Stimulated activated CD4-positive, alpha-beta T cell treated with anti-CD3 and anti-CD28 coated beads, Interleukin-12 subunit alpha, Interleukin-12 subunit beta, amount 100 ng/mL, for 48 hours (primary cell): Measurements from ENCODE around the gene MAP3K20.
"Not testable (repeated sequence)": the region's sequence is repeated elsewhere in the genome, so short reads cannot be mapped to it uniquely, and the experiment has no call there.

Source experiments
- DNase-seq, 3 donors: peaks; one replicate each; pipeline ENCODE4 v3.0.0-alpha.2; 2020; ENCODE audit warnings: low read depth in 2 of 3, low spot score in 1 of 3

The MAP3K20 gene

GRCh38 chr2:173119069-173119807 lies 43.6 kb downstream of the MAP3K20 start:
- DNase-seq = no peak

DNA sequence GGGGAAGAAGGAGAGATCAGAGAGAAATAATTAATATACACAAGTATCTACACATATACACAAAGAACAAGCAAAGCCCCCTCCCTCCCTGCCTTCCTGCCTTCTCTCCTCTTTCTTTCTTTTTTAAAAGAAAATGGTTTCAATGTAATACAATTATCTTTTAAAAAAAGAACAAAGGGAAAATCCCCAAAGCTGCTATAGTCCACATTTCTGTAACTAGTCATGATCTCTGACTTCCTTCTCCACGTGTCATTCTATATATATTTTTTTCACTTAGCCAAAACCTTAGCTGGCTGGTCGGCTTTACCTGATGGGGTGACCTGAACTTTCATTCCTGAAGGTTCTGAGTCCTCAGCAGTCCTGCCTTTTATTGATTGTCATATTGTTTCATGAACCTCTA lies 44.3 kb downstream of the MAP3K20 start:
- DNase-seq = no peak

DNA sequence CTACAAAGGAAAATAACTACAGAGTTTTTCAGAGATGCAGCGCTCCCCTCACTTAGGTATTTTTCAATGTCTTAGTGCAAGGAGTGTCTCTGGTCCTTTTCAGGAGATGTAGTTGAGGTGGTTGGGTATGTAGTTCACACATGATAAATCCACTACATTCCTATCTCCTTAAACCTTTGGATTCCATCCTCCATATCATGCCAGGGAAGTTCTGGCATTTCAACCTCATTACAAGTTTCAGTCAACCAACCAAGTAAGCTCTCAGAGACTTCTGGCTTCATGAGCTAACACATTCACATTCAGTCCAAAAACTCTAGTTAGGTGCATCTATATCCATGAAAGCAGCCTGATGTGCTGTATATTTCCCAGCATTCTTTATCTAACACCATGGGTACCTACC lies 47.3 kb downstream of the MAP3K20 start:
- DNase-seq = no peak

DNA sequence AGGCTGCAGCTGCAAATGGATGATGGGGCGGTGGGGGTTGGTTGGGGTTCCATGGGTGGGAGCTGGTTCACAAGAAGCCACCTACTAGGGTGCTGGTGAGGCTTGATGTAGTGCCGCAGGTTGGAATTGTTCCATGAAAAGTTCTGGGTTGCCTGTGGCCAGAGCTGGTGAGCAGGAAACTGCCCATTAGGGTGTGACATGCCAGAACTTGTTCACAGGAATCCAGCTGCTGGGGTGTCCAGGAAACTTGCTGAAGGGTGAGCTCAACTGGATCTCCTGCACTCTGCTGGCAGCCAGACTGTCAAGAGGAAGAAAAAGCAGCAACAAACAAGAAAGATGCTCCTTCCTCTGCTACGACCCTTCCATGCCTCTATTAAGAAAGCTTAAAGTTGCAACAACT lies 48.8 kb downstream of the MAP3K20 start:
- DNase-seq = no peak

- no peak for DNase-seq
Observed at GRCh38 chr2:173126819-173127218, 51.2 kb downstream of the MAP3K20 start.

DNA sequence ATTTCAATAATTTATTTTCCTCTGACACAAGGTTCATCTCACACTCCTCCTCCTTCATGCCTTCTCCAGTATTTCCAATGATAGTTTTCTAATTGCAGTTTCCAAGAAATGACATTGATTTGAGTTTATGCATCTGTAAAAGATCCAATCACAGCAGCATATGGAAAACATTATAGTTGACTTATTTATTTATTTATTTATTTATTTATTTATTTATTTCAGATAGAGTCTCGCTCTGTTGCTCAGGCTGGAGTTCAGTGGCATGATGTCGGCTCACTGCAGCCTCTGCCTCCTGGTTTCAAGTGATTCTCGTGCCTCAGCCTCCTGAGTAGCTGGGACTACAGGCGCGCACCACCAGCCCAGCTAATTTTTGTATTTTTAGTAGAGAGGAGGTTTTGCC lies 52.5 kb downstream of the MAP3K20 start:
- DNase-seq = not testable (repeated sequence)

- DNase-seq = no peak
Observed at GRCh38 chr2:173130496-173131465, 55.1 kb downstream of the MAP3K20 start.

- DNase-seq = no peak
Observed at GRCh38 chr2:173132531-173132930, 56.9 kb downstream of the MAP3K20 start.

DNA sequence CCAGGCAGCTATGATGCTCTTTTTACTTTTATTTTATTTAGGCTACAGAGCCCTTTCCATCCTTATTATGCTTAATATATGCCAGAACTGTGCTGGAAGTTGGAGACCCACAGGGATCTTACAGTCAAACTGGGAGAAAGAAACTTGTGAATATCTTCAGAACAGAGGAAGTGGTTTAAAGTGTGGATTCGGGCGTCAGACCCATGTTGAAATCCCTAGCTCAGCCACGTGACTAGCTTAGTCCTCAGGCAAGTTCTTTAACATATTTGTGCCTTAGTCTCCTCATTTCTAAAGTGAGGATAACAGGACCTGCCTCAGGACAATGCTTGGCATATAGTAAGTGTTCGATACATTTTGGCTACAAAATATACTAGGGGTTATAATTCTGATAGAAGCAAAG lies 59.1 kb downstream of the MAP3K20 start:
- DNase-seq = no peak

GRCh38 chr2:173136067-173136466 lies 60.4 kb downstream of the MAP3K20 start:
- no peak for DNase-seq

- no peak for DNase-seq
Observed at GRCh38 chr2:173136599-173136998, 61.0 kb downstream of the MAP3K20 start.

DNA sequence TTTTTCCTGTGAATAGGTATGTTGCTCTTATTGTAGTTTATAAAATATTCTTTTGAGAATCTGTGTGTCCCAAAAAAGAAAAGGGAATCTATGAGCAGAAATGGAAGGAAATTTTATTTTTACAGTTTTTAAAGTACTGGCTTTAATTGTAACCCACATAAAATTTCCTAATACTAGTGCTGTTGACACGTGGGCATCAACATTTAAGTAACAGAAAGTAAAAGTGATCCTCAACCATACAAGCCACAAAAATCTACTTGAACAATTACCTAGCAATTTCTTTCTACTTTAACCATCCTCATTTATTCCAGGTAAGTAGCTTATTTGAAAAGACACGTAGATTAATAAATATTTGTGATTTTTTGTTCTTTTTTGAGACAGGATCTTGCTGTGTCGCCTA lies 62.0 kb downstream of the MAP3K20 start:
- no peak for DNase-seq

- DNase-seq = no peak
Observed at GRCh38 chr2:173138962-173139361, 63.3 kb downstream of the MAP3K20 start.

- no peak for DNase-seq
Observed at GRCh38 chr2:173141666-173142065, 66.0 kb downstream of the MAP3K20 start.

GRCh38 chr2:173145454-173145853 lies 69.8 kb downstream of the MAP3K20 start:
- DNase-seq = no peak

DNA sequence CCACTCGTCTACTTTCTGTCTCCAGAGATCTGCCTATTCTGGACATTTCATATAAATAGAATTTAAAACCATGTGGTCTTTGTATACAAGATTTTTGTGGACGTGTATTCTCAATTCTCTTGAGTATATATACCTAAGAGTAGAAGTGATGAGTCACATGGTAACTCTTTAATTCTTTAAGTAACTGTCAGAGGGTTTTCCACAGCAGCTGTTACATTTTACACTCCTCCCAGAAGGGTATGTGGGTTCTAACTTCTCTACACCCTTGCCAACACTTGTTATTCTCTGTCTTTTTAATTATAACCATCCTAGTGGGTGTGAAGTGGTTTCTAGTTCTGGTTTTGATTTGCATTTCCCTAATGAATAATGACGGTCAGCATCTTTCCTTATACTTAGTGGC lies 70.9 kb downstream of the MAP3K20 start:
- no peak for DNase-seq

- no peak for DNase-seq
Observed at GRCh38 chr2:173148520-173148919, 72.9 kb downstream of the MAP3K20 start.

- peak; percentile 34 to 44 (median 40) for DNase-seq
Observed at GRCh38 chr2:173149491-173149890, 73.8 kb downstream of the MAP3K20 start.

DNA sequence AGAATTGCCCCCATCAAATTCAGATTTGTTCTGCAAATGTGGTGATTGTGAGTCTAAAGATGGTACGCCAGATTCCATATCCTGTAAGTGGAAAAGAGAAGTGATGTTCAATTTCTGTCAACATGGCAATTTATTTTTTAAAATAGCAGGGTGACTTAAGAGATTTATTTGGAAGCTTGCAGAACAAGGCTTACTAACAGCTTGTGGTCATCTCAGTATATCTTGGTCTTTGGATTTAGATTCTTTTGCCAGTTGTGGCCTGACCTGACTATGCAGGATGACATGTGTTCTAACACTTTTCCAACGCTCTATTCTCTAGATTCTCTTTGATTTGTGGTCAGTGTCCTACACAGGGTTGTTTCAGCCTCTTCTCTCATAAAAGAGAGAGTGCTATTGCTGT lies 74.4 kb downstream of the MAP3K20 start:
- DNase-seq = no peak

DNA sequence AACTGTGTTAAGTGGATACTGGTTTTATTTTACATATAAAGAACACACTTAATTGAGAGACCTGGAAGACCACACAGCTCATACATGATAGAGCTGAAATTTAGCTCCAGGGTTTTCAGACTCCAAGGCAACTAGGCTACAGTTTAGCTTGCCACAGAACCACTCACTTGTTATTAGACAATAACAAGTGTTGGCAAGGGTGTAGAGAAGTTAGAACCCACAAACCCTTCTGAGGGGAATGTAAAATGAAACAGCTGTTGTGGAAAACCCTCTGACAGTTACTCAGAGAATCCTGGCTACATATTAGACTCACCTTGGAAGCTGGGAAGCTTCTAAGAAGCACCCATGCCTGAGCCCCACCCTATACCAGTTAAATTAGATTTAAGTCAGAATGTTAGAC lies 75.3 kb downstream of the MAP3K20 start:
- no peak for DNase-seq

GRCh38 chr2:173151671-173152401 lies 76.2 kb downstream of the MAP3K20 start:
- no peak for DNase-seq
